Measurements from ENCODE around the gene RBM42.
"Not testable (repeated sequence)": the region's sequence is repeated elsewhere in the genome, so short reads cannot be mapped to it uniquely, and the experiment has no call there.

The RBM42 gene

GRCh38 chr19:35628565-35629331 lies at the start of gene RBM42:
TSS of gene RBM42 (plus strand) at chr19:35629036. CDS start at chr19:35629154, 118 bp downstream.
- TF ChIP-seq CTCF (IDR thresholded peaks at IDR 0.05; ENCODE audit: low read depth, low read length, missing control alignments) = no peak
- in situ Hi-C loops (cut with HindIII; ENCODE audit: low sequenced_read_pairs) = no loop called here
- peak; percentile 98 for DNase-seq (ENCODE audit: low read depth)
- peak within 1 kb of the TSS; percentile 92 for H3K4me3 ChIP-seq (ENCODE audit: low read depth, low read length)

- DNase-seq (ENCODE audit: low read depth) = no peak
- TF ChIP-seq CTCF (IDR thresholded peaks at IDR 0.05; ENCODE audit: low read depth, low read length, missing control alignments) = no peak
- in situ Hi-C loops (cut with HindIII; ENCODE audit: low sequenced_read_pairs) = no loop called here
- H3K4me3 ChIP-seq (ENCODE audit: low read depth, low read length) = no peak overlapping the region
Observed at GRCh38 chr19:35582760-35583159, 46.1 kb upstream of the RBM42 start.

- no peak within 1 kb of the TSS for H3K4me3 ChIP-seq (ENCODE audit: low read depth, low read length)
- in situ Hi-C loops (cut with HindIII; ENCODE audit: low sequenced_read_pairs) = no loop called here
- no peak for DNase-seq (ENCODE audit: low read depth)
- TF ChIP-seq CTCF (IDR thresholded peaks at IDR 0.05; ENCODE audit: low read depth, low read length, missing control alignments) = no peak
Observed at GRCh38 chr19:35585848-35586247, 43.0 kb upstream of the RBM42 start, which contains the start of gene PMIS2. TSS of gene PMIS2 (plus strand) at chr19:35586173. CDS start at chr19:35586260, 87 bp downstream.

GRCh38 chr19:35587321-35587720 lies 41.5 kb upstream of the RBM42 start:
- in situ Hi-C loops (cut with HindIII; ENCODE audit: low sequenced_read_pairs) = no loop called here
- no peak for TF ChIP-seq CTCF (IDR thresholded peaks at IDR 0.05; ENCODE audit: low read depth, low read length, missing control alignments)
- DNase-seq (ENCODE audit: low read depth) = peak; percentile 11
- no peak overlapping the region for H3K4me3 ChIP-seq (ENCODE audit: low read depth, low read length)

- in situ Hi-C loops (cut with HindIII; ENCODE audit: low sequenced_read_pairs) = no loop called here
- H3K4me3 ChIP-seq (ENCODE audit: low read depth, low read length) = no peak overlapping the region
- TF ChIP-seq CTCF (IDR thresholded peaks at IDR 0.05; ENCODE audit: low read depth, low read length, missing control alignments) = no peak
- DNase-seq (ENCODE audit: low read depth) = no peak
Observed at GRCh38 chr19:35590875-35591274, 38.0 kb upstream of the RBM42 start.

GRCh38 chr19:35592226-35592625 lies 36.6 kb upstream of the RBM42 start:
- peak; percentile 29 for TF ChIP-seq CTCF (IDR thresholded peaks at IDR 0.05; ENCODE audit: low read depth, low read length, missing control alignments)
- in situ Hi-C loops (cut with HindIII; ENCODE audit: low sequenced_read_pairs) = no loop called here
- DNase-seq (ENCODE audit: low read depth) = no peak
- H3K4me3 ChIP-seq (ENCODE audit: low read depth, low read length) = no peak overlapping the region

GRCh38 chr19:35595026-35595425 lies 33.8 kb upstream of the RBM42 start:
- DNase-seq (ENCODE audit: low read depth); in situ Hi-C loops (cut with HindIII; ENCODE audit: low sequenced_read_pairs): not testable (repeated sequence)

More at GRCh38 chr19:35595026-35595425, 33.8 kb upstream of the RBM42 start:
- H3K4me3 ChIP-seq (ENCODE audit: low read depth, low read length) = not testable (repeated sequence)
